Activated CD8-positive, alpha-beta T cell treated with anti-CD3 and anti-CD28 coated beads, Interleukin-2, amount 10 ng/mL, durations not matched to agents 7 days and 5 days (primary cell): ENCODE measurements around the gene JMJD8. TPM values are rescaled to one million over a fixed set of nuclear protein-coding genes. Genes with fewer than 3 reads are reported as not detected.

Experiments
- ATAC-seq: fragments of 150-1000 bp; cut with Tn5 transposase; one replicate; pipeline ENCODE4 v1.10.0; 2021; ENCODE audit warnings: moderate library complexity
- CTCF ChIA-PET: fragments of 350-600 bp; sonication (Branson Sonifier 250); formaldehyde crosslinking; loops from one replicate; lab custom pipeline; 2021; ENCODE audit warnings: antibody characterized with exemption; lab: Charles Lee
- POLR2A ChIA-PET: fragments of 350-600 bp; sonication (Branson Sonifier 250); formaldehyde crosslinking; loops from one replicate; lab custom pipeline; 2021; ENCODE audit warnings: antibody characterized with exemption; lab: Charles Lee
- DNase-seq: peaks from one replicate; pipeline ENCODE4 v3.0.0-alpha.2; 2020
- H3K27ac Mint-ChIP-seq: one replicate; pipeline ENCODE4 v1.8.0; 2021; ENCODE audit warnings: mild to moderate bottlenecking, mixed read lengths
- H3K27me3 Mint-ChIP-seq: one replicate; pipeline ENCODE4 v1.8.0; 2021; ENCODE audit warnings: low read depth, mixed read lengths
- H3K36me3 Mint-ChIP-seq: one replicate; pipeline ENCODE4 v1.8.0; 2021; ENCODE audit warnings: low read depth, mixed read lengths
- H3K4me1 Mint-ChIP-seq: one replicate; pipeline ENCODE4 v1.8.0; 2021; ENCODE audit warnings: low read depth, mixed read lengths
- H3K4me3 Mint-ChIP-seq: one replicate; pipeline ENCODE4 v1.8.0; 2021; ENCODE audit warnings: mild to moderate bottlenecking, mixed read lengths
- H3K9me3 Mint-ChIP-seq: one replicate; pipeline ENCODE4 v1.8.0; 2022; ENCODE audit warnings: mixed read lengths; ENCODE audit not compliant: insufficient read depth
- total RNA-seq, 2 experiments: library from RNA; stranded (reverse); gene quantifications; one replicate each; pipeline ENCODE4 v1.2.3, GENCODE V29; 2021

The JMJD8 gene
- total RNA-seq, 2 experiments from 2014 or later, result 36.1 to 39.0 TPM

- POLR2A ChIA-PET, result interaction anchor here (0.5 to 1.3 kb wide), 3 partner anchors 11 to 78 kb away, joined by 3 read pairs; partner anchors contain the start of genes METTL26 and WDR24
- Mint-ChIP-seq H3K27me3 (peaks cover 6% of the 10 kb centered on the region), H3K4me3 (peak overlapping the region; percentile 73), H3K9me3 (no peaks in the 10 kb centered on the region), H3K4me1 (peaks cover 41% of the 10 kb centered on the region), H3K27ac (peak overlapping the region; percentile 78), H3K36me3 (peaks cover 24% of the 10 kb centered on the region)
- ATAC-seq (peak; percentile 16), DNase-seq (peak; percentile 65)
- CTCF ChIA-PET, result interaction anchor here (1.0 to 2.6 kb wide), 2 partner anchors 11 to 42 kb away, joined by 3 to 10 read pairs; partner anchors contain the start of gene RHOT2
These were observed 5.0 kb downstream of the JMJD8 start for GRCh38 chr16:678858-679813.

- ChIA-PET CTCF (interaction anchor here (1.0 to 2.6 kb wide), 2 partner anchors 10 to 41 kb away, joined by 3 to 10 read pairs; partner anchors contain the start of gene RHOT2), POLR2A (interaction anchor here (0.5 to 1.3 kb wide), 3 partner anchors 12 to 79 kb away, joined by 3 read pairs; partner anchors contain the start of genes METTL26 and WDR24)
- H3K9me3 Mint-ChIP-seq, result no peaks in the 10 kb centered on the region
- peak overlapping the region; percentile 73 for H3K4me3 Mint-ChIP-seq
- peaks cover 22% of the 10 kb centered on the region for H3K36me3 Mint-ChIP-seq
- ATAC-seq, result no peak
- no peak overlapping the region for H3K27ac Mint-ChIP-seq
- DNase-seq, result no peak
- H3K27me3 Mint-ChIP-seq, result peaks cover 6% of the 10 kb centered on the region
- peaks cover 36% of the 10 kb centered on the region for H3K4me1 Mint-ChIP-seq
These were observed 5.8 kb downstream of the JMJD8 start for GRCh38 chr16:678209-678857.

- Mint-ChIP-seq H3K9me3 (no peaks in the 10 kb centered on the region), H3K36me3 (peaks cover 21% of the 10 kb centered on the region), H3K27me3 (peaks cover 6% of the 10 kb centered on the region), H3K27ac (no peak overlapping the region), H3K4me1 (peaks cover 30% of the 10 kb centered on the region), H3K4me3 (no peak overlapping the region)
- ATAC-seq (no peak), DNase-seq (no peak)
- ChIA-PET CTCF (no interaction called here), POLR2A (interaction anchor here (0.6 kb wide), 1 partner anchor 109 kb away, joined by 4 read pairs; no protein-coding TSS in a partner anchor)
These were observed 6.6 kb downstream of the JMJD8 start for GRCh38 chr16:677316-678190.

GRCh38 chr16:676913-677312 lies 7.2 kb downstream of the JMJD8 start:
- H3K4me1 Mint-ChIP-seq, result peaks cover 24% of the 10 kb centered on the region
- H3K27ac Mint-ChIP-seq, result no peak overlapping the region
- DNase-seq (no peak), ATAC-seq (no peak)
- POLR2A ChIA-PET, result interaction anchor here (0.6 kb wide), 1 partner anchor 108 kb away, joined by 4 read pairs; no protein-coding TSS in a partner anchor
- H3K27me3 Mint-ChIP-seq, result peaks cover 6% of the 10 kb centered on the region
- H3K36me3 Mint-ChIP-seq, result peaks cover 15% of the 10 kb centered on the region
- CTCF ChIA-PET, result no interaction called here
- H3K4me3 Mint-ChIP-seq, result no peak overlapping the region
- H3K9me3 Mint-ChIP-seq, result no peaks in the 10 kb centered on the region

GRCh38 chr16:676565-676902 lies 7.6 kb downstream of the JMJD8 start:
- H3K9me3 Mint-ChIP-seq, result no peaks in the 10 kb centered on the region
- peaks cover 20% of the 10 kb centered on the region for H3K4me1 Mint-ChIP-seq
- no peak for DNase-seq
- CTCF ChIA-PET, result no interaction called here
- no peak for ATAC-seq
- H3K27me3 Mint-ChIP-seq, result peaks cover 6% of the 10 kb centered on the region
- no peak overlapping the region for H3K4me3 Mint-ChIP-seq
- H3K27ac Mint-ChIP-seq, result no peak overlapping the region
- POLR2A ChIA-PET, result interaction anchor here (1.4 kb wide), 1 partner anchor 13 kb away, joined by 7 read pairs; the partner anchor contains the start of gene WDR24
- H3K36me3 Mint-ChIP-seq, result peaks cover 11% of the 10 kb centered on the region

GRCh38 chr16:675884-676564 lies 8.1 kb downstream of the JMJD8 start:
- POLR2A ChIA-PET, result interaction anchor here (1.1 to 1.4 kb wide), 2 partner anchors 9 to 14 kb away, joined by 4 to 7 read pairs; partner anchors contain the start of gene WDR24
- no peak overlapping the region for H3K27ac Mint-ChIP-seq
- CTCF ChIA-PET, result no interaction called here
- peaks cover 6% of the 10 kb centered on the region for H3K27me3 Mint-ChIP-seq
- ATAC-seq (no peak), DNase-seq (no peak)
- peaks cover 15% of the 10 kb centered on the region for H3K4me1 Mint-ChIP-seq
- peaks cover 9% of the 10 kb centered on the region for H3K36me3 Mint-ChIP-seq
- no peaks in the 10 kb centered on the region for H3K9me3 Mint-ChIP-seq
- H3K4me3 Mint-ChIP-seq, result no peak overlapping the region

- ChIA-PET CTCF (no interaction called here), POLR2A (interaction anchor here (1.1 to 1.4 kb wide), 2 partner anchors 8 to 15 kb away, joined by 4 to 7 read pairs; partner anchors contain the start of gene WDR24)
- no peak for DNase-seq
- H3K4me3 Mint-ChIP-seq, result no peak within 1 kb of the TSS
- ATAC-seq, result no peak
- H3K36me3 Mint-ChIP-seq, result peaks cover 10% of the 10 kb centered on the region
- H3K27ac Mint-ChIP-seq, result no peak within 1 kb of the TSS
- peaks cover 13% of the 10 kb centered on the region for H3K4me1 Mint-ChIP-seq
- H3K27me3 Mint-ChIP-seq, result peaks cover 6% of the 10 kb centered on the region
- no peaks in the 10 kb centered on the region for H3K9me3 Mint-ChIP-seq
These were observed 8.9 kb downstream of the JMJD8 start, which contains the start of gene RHBDL1 for GRCh38 chr16:674968-675883. RHBDL1 (plus strand) TSS chr16:675671; CDS start chr16:675791, 120 bp downstream.

- H3K36me3 Mint-ChIP-seq, result peaks cover 14% of the 10 kb centered on the region
- peaks cover 6% of the 10 kb centered on the region for H3K27me3 Mint-ChIP-seq
- no peaks in the 10 kb centered on the region for H3K9me3 Mint-ChIP-seq
- H3K4me1 Mint-ChIP-seq, result peaks cover 16% of the 10 kb centered on the region
- no peak overlapping the region for H3K4me3 Mint-ChIP-seq
- ChIA-PET CTCF (no interaction called here), POLR2A (no interaction called here)
- DNase-seq, result no peak
- H3K27ac Mint-ChIP-seq, result no peak overlapping the region
- ATAC-seq, result no peak
These were observed 9.8 kb downstream of the JMJD8 start for GRCh38 chr16:674214-674881.

GRCh38 chr16:673399-673991 lies 10.6 kb downstream of the JMJD8 start:
- DNase-seq (no peak), ATAC-seq (no peak)
- peaks cover 14% of the 10 kb centered on the region for H3K4me1 Mint-ChIP-seq
- peaks cover 6% of the 10 kb centered on the region for H3K27me3 Mint-ChIP-seq
- no peak overlapping the region for H3K4me3 Mint-ChIP-seq
- H3K9me3 Mint-ChIP-seq, result no peaks in the 10 kb centered on the region
- ChIA-PET POLR2A (no interaction called here), CTCF (no interaction called here)
- H3K36me3 Mint-ChIP-seq, result peaks cover 14% of the 10 kb centered on the region
- H3K27ac Mint-ChIP-seq, result no peak overlapping the region
